HG03442 (cell line): Measurements from ENCODE around the gene GPATCH3.
"Not testable (repeated sequence)": the region's sequence is repeated elsewhere in the genome, so short reads cannot be mapped to it uniquely, and the experiment has no call there.

Experiments
- ATAC-seq: cut with Tn5 transposase; IDR thresholded peaks from one replicate; pipeline ENCODE4 v1.9.1; 2021; ENCODE audit warnings: mild to moderate bottlenecking, moderate library complexity; ENCODE audit not compliant: unreplicated experiment

GPATCH3 gene

GRCh38 chr1:26900001-26900814 lies at the start of gene GPATCH3:
TSS of gene GPATCH3 (minus strand) at chr1:26900467. CDS start at chr1:26900442, 25 bp downstream.
- peak; percentile 60 for ATAC-seq

- no peak for ATAC-seq
These were observed 49.7 kb upstream of the GPATCH3 start for GRCh38 chr1:26949926-26950319.

- no peak for ATAC-seq
These were observed 49.1 kb upstream of the GPATCH3 start for GRCh38 chr1:26949266-26949925.

- ATAC-seq, result not testable (repeated sequence)
These were observed 48.4 kb upstream of the GPATCH3 start for GRCh38 chr1:26948725-26949057.

GRCh38 chr1:26946270-26946669 lies 46.0 kb upstream of the GPATCH3 start:
- no peak for ATAC-seq

GRCh38 chr1:26945728-26946127 lies 45.5 kb upstream of the GPATCH3 start:
- ATAC-seq, result no peak

GRCh38 chr1:26945138-26945537 lies 44.9 kb upstream of the GPATCH3 start:
- ATAC-seq, result no peak

- ATAC-seq, result no peak
These were observed 42.4 kb upstream of the GPATCH3 start for GRCh38 chr1:26942656-26943055.

GRCh38 chr1:26941311-26941710 lies 41.0 kb upstream of the GPATCH3 start:
- no peak for ATAC-seq

- ATAC-seq, result no peak
These were observed 38.4 kb upstream of the GPATCH3 start for GRCh38 chr1:26938659-26939025.

- no peak for ATAC-seq
These were observed 37.9 kb upstream of the GPATCH3 start for GRCh38 chr1:26938004-26938658.

GRCh38 chr1:26936823-26937222 lies 36.6 kb upstream of the GPATCH3 start:
- ATAC-seq, result no peak

- ATAC-seq, result no peak
These were observed 32.3 kb upstream of the GPATCH3 start for GRCh38 chr1:26932531-26932930.

GRCh38 chr1:26923711-26924110 lies 23.4 kb upstream of the GPATCH3 start:
- ATAC-seq, result no peak

GRCh38 chr1:26922901-26923300 lies 22.6 kb upstream of the GPATCH3 start:
- ATAC-seq, result no peak

- no peak for ATAC-seq
These were observed 22.1 kb upstream of the GPATCH3 start for GRCh38 chr1:26922431-26922729.

- peak; percentile 94 for ATAC-seq
These were observed 21.5 kb upstream of the GPATCH3 start, which contains the start of gene NUDC for GRCh38 chr1:26921540-26922430. TSS of gene NUDC (plus strand) at chr1:26921743. CDS start at chr1:26921849, 106 bp downstream.

GRCh38 chr1:26921126-26921539 lies 20.9 kb upstream of the GPATCH3 start:
- no peak for ATAC-seq

- ATAC-seq, result no peak
These were observed 15.1 kb upstream of the GPATCH3 start for GRCh38 chr1:26915204-26915842.

GRCh38 chr1:26913754-26914619 lies 13.7 kb upstream of the GPATCH3 start, which contains the start of gene NR0B2:
TSS of gene NR0B2 (minus strand) at chr1:26913975. CDS start at chr1:26913940, 35 bp downstream.
- ATAC-seq, result no peak
